Measurements from ENCODE around the gene PRDM7. TPM values are rescaled to one million over a fixed set of nuclear protein-coding genes. Genes with fewer than 3 reads are reported as not detected.
A peak's percentile ranks its signal among the peaks of the same experiment; 100 is the strongest.

Gene PRDM7
- total RNA-seq, 4 donors from 2014 or later, result not detected

- Histone ChIP-seq H3K9me3 (no peaks in the 10 kb centered on the region), H3K4me3 (no peak overlapping the region), H3K36me3 (peaks cover 0 to 28% of the 10 kb centered on the region in 2 donors), H3K27me3 (no peaks in the 10 kb centered on the region), H3K4me1 (peaks cover 0 to 15% (median 0%) of the 10 kb centered on the region in 3 donors), H3K27ac (no peak overlapping the region)
- 80 to 88% methylated on average over 1 to 16 of the region's 17 CpGs for WGBS, 2 donors (ENCODE audit: low coverage in 1 of 2)
- ATAC-seq, result no peak
- TF ChIP-seq POLR2AphosphoS5 (IDR thresholded peaks at IDR 0.05) (no peak), POLR2A (IDR thresholded peaks at IDR 0.05) (no peak), CTCF (IDR thresholded peaks at IDR 0.05) (no peak), EP300 (IDR thresholded peaks at IDR 0.05) (no peak)
Observed at GRCh38 chr16:90027611-90028010, 49.5 kb downstream of the PRDM7 start.

- no peak overlapping the region for H3K27ac ChIP-seq
- peaks cover 0 to 15% of the 10 kb centered on the region in 2 donors for H3K36me3 ChIP-seq
- H3K4me1 ChIP-seq, result peaks cover 0 to 22% (median 0%) of the 10 kb centered on the region in 3 donors
- no peak overlapping the region for H3K4me3 ChIP-seq
- WGBS, 2 donors (ENCODE audit: low coverage in 1 of 2), result 76 to 88% methylated on average over 4 of the region's 8 CpGs
- H3K9me3 ChIP-seq, result no peaks in the 10 kb centered on the region
- TF ChIP-seq POLR2AphosphoS5 (IDR thresholded peaks at IDR 0.05) (no peak), EP300 (IDR thresholded peaks at IDR 0.05) (no peak)
- no peaks in the 10 kb centered on the region for H3K27me3 ChIP-seq
- ATAC-seq, result no peak
Observed at GRCh38 chr16:90026135-90026534, 51.0 kb downstream of the PRDM7 start.

GRCh38 chr16:90023078-90023447 lies 54.1 kb downstream of the PRDM7 start:
- H3K9me3 ChIP-seq, result no peaks in the 10 kb centered on the region
- peak; percentile 9 for ATAC-seq
- peak overlapping the region in 3 of 4 donors; percentile 69 to 80 (median 75) for H3K27ac ChIP-seq
- no CpG with 5 or more reads among the region's 7 CpGs for whole genome bisulfite sequencing, 2 donors (ENCODE audit: low coverage in 1 of 2)
- H3K4me3 ChIP-seq, result peak overlapping the region; percentile 71 to 74
- H3K36me3 ChIP-seq, result peaks cover 0 to 5% of the 10 kb centered on the region in 2 donors
- H3K4me1 ChIP-seq, result peaks cover 0 to 51% (median 13%) of the 10 kb centered on the region in 3 donors
- no peaks in the 10 kb centered on the region for H3K27me3 ChIP-seq
- TF ChIP-seq EP300 (IDR thresholded peaks at IDR 0.05) (no peak), POLR2AphosphoS5 (IDR thresholded peaks at IDR 0.05) (no peak), POLR2A (IDR thresholded peaks at IDR 0.05) (no peak), CTCF (IDR thresholded peaks at IDR 0.05) (no peak)

GRCh38 chr16:90022209-90023077 lies 54.7 kb downstream of the PRDM7 start:
- WGBS, 2 donors (ENCODE audit: low coverage in 1 of 2), result 0 to 40% methylated on average over 1 to 5 of the region's 57 CpGs
- Histone ChIP-seq H3K4me3 (peak overlapping the region; percentile 71 to 74), H3K27ac (peak overlapping the region in 3 of 4 donors; percentile 69 to 80 (median 75)), H3K9me3 (no peaks in the 10 kb centered on the region), H3K4me1 (peaks cover 0 to 53% (median 13%) of the 10 kb centered on the region in 3 donors), H3K27me3 (no peaks in the 10 kb centered on the region), H3K36me3 (no peaks in the 10 kb centered on the region)
- peak; percentile 42 for TF ChIP-seq POLR2AphosphoS5 (IDR thresholded peaks at IDR 0.05)
- peak in 1 of 4 experiments; percentile 14 for TF ChIP-seq CTCF (IDR thresholded peaks at IDR 0.05)
- no peak for TF ChIP-seq EP300 (IDR thresholded peaks at IDR 0.05)
- TF ChIP-seq POLR2A (IDR thresholded peaks at IDR 0.05), result peak; percentile 19 to 31
- ATAC-seq, result peak; percentile 94

- WGBS, 2 donors (ENCODE audit: low coverage in 1 of 2), result 100% methylated on average over 1 of the region's 2 CpGs
- Histone ChIP-seq H3K4me1 (peaks cover 0 to 53% (median 13%) of the 10 kb centered on the region in 3 donors), H3K4me3 (no peak overlapping the region), H3K36me3 (no peaks in the 10 kb centered on the region), H3K27me3 (no peaks in the 10 kb centered on the region), H3K9me3 (no peaks in the 10 kb centered on the region), H3K27ac (no peak overlapping the region)
- ATAC-seq, result no peak
- no peak for TF ChIP-seq CTCF (IDR thresholded peaks at IDR 0.05)
- TF ChIP-seq POLR2A (IDR thresholded peaks at IDR 0.05), result no peak
Observed at GRCh38 chr16:90020838-90021382, 56.2 kb downstream of the PRDM7 start.

All from gastroesophageal sphincter (tissue), 4 donors.